HEK293 (cell line): ENCODE measurements around the gene LGALS7.

Source experiments
- BCL11A ChIP-seq: fragments of 450-650 bp; formaldehyde crosslinking; IDR thresholded peaks from 2 replicates; pipeline ENCODE4 v1.5.1; 2016; ENCODE audit warnings: low read depth, missing biosample characterization, missing genetic modification characterization
- EGR2 ChIP-seq: fragments of 450-650 bp; formaldehyde crosslinking; IDR thresholded peaks from 2 replicates; pipeline ENCODE4 v1.5.1; 2016; ENCODE audit warnings: low read depth, missing biosample characterization, missing genetic modification characterization
- MEIS1 ChIP-seq: sonication (generic); formaldehyde crosslinking; IDR thresholded peaks from 2 replicates; pipeline ENCODE4 v1.8.1; 2022; ENCODE audit warnings: missing genetic modification reagents, mild to moderate bottlenecking, borderline replicate concordance
- MZF1 ChIP-seq: fragments of 450-650 bp; formaldehyde crosslinking; IDR thresholded peaks from 2 replicates; pipeline ENCODE4 v1.5.1; 2017; ENCODE audit warnings: missing biosample characterization, missing genetic modification characterization, borderline replicate concordance
- OVOL3 ChIP-seq: fragments of 450-650 bp; formaldehyde crosslinking; IDR thresholded peaks from 2 replicates; pipeline ENCODE4 v1.5.1; 2016; ENCODE audit warnings: missing biosample characterization, missing genetic modification characterization
- PBX3 ChIP-seq: sonication (generic); formaldehyde crosslinking; IDR thresholded peaks from 2 replicates; pipeline ENCODE4 v1.8.1; 2022; ENCODE audit warnings: mild to moderate bottlenecking, moderate library complexity, missing genetic modification reagents
- PRDM4 ChIP-seq: fragments of 450-650 bp; formaldehyde crosslinking; IDR thresholded peaks from 2 replicates; pipeline ENCODE4 v1.5.1; 2017; ENCODE audit warnings: missing biosample characterization, missing genetic modification characterization
- REPIN1 ChIP-seq: fragments of 450-650 bp; formaldehyde crosslinking; IDR thresholded peaks from 2 replicates; pipeline ENCODE4 v1.5.1; 2017; ENCODE audit warnings: missing biosample characterization, missing genetic modification characterization, low read depth
- SCRT1 ChIP-seq: fragments of 450-650 bp; formaldehyde crosslinking; IDR thresholded peaks from 2 replicates; pipeline ENCODE4 v1.5.1; 2016; ENCODE audit warnings: missing biosample characterization, missing genetic modification characterization, borderline replicate concordance
- SETDB1 ChIP-seq: IDR thresholded peaks from one replicate; pipeline ENCODE4 v1.6.1; 2017; ENCODE audit warnings: mild to moderate bottlenecking, low read length, moderate library complexity, mixed read lengths; ENCODE audit not compliant: insufficient read length
- SP2 ChIP-seq: fragments of 450-650 bp; formaldehyde crosslinking; IDR thresholded peaks from 2 replicates; pipeline ENCODE4 v1.5.1; 2016; ENCODE audit warnings: missing biosample characterization, missing genetic modification characterization
- TCF7L2 ChIP-seq: IDR thresholded peaks from 2 replicates; pipeline ENCODE4 v1.6.1; 2011; ENCODE audit warnings: low read depth, mild to moderate bottlenecking, inconsistent platforms, low read length, moderate library complexity, borderline replicate concordance
- TRIM28 ChIP-seq: IDR thresholded peaks from 2 replicates; pipeline ENCODE4 v1.6.1; 2011; ENCODE audit warnings: low read length, control low read depth, borderline replicate concordance
- ZBTB11 ChIP-seq: fragments of 450-650 bp; formaldehyde crosslinking; conservative IDR thresholded peaks from 2 replicates; pipeline ENCODE4 v1.5.1; 2016; ENCODE audit warnings: low read depth, missing biosample characterization, missing genetic modification characterization
- ZBTB21 ChIP-seq: fragments of 450-650 bp; formaldehyde crosslinking; IDR thresholded peaks from 2 replicates; pipeline ENCODE4 v1.5.1; 2017; ENCODE audit warnings: missing biosample characterization, missing genetic modification characterization
- ZFP37 ChIP-seq: fragments of 450-650 bp; formaldehyde crosslinking; IDR thresholded peaks from 2 replicates; pipeline ENCODE4 v1.5.1; 2016; ENCODE audit warnings: missing biosample characterization, missing genetic modification characterization
- ZIC2 ChIP-seq: fragments of 450-650 bp; formaldehyde crosslinking; IDR thresholded peaks from 2 replicates; pipeline ENCODE4 v1.5.1; 2016; ENCODE audit warnings: missing biosample characterization, missing genetic modification characterization
- ZNF175 ChIP-seq: fragments of 450-650 bp; formaldehyde crosslinking; IDR thresholded peaks from 2 replicates; pipeline ENCODE4 v1.5.1; 2016; ENCODE audit warnings: missing biosample characterization, missing genetic modification characterization
- ZNF24 ChIP-seq: fragments of 450-650 bp; formaldehyde crosslinking; IDR thresholded peaks from 2 replicates; pipeline ENCODE4 v1.5.1; 2016; ENCODE audit warnings: missing biosample characterization, missing genetic modification characterization
- ZNF274 ChIP-seq, 2 experiments: fragments of 200-500 bp in 1 of 2; fragments of 450-650 bp in 1 of 2; sonication (Bioruptor generic) in 1 of 2; formaldehyde crosslinking in 1 of 2; IDR thresholded peaks; 2 replicates each; pipeline versions ENCODE4 v1.5.1 to v1.6.1; 2014 to 2016; ENCODE audit warnings: borderline replicate concordance in 1 of 2, inconsistent platforms in 1 of 2, low read length in 1 of 2, missing biosample characterization in 1 of 2, missing genetic modification characterization in 1 of 2
- ZNF324 ChIP-seq: fragments of 450-650 bp; formaldehyde crosslinking; IDR thresholded peaks from 2 replicates; pipeline ENCODE4 v1.5.1; 2016; ENCODE audit warnings: missing biosample characterization, missing genetic modification characterization
- ZNF341 ChIP-seq: fragments of 450-650 bp; formaldehyde crosslinking; IDR thresholded peaks from 2 replicates; pipeline ENCODE4; 2016; ENCODE audit warnings: low read depth, missing biosample characterization, missing genetic modification characterization
- ZNF354C ChIP-seq: fragments of 450-650 bp; formaldehyde crosslinking; IDR thresholded peaks from 2 replicates; pipeline ENCODE4 v1.5.1; 2016; ENCODE audit warnings: missing biosample characterization, missing genetic modification characterization, low read depth, borderline replicate concordance
- ZNF473 ChIP-seq: fragments of 450-650 bp; formaldehyde crosslinking; IDR thresholded peaks from 2 replicates; pipeline ENCODE4 v1.5.1; 2017; ENCODE audit warnings: missing biosample characterization, missing genetic modification characterization
- ZNF501 ChIP-seq: fragments of 450-650 bp; formaldehyde crosslinking; IDR thresholded peaks from 2 replicates; pipeline ENCODE4 v1.5.1; 2016; ENCODE audit warnings: missing biosample characterization, missing genetic modification characterization
- ZNF555 ChIP-seq: fragments of 450-650 bp; formaldehyde crosslinking; conservative IDR thresholded peaks from 2 replicates; pipeline ENCODE4 v1.5.1; 2017; ENCODE audit warnings: missing biosample characterization, mild to moderate bottlenecking, missing genetic modification characterization, inconsistent platforms
- ZNF560 ChIP-seq: fragments of 450-650 bp; formaldehyde crosslinking; IDR thresholded peaks from 2 replicates; pipeline ENCODE4 v1.5.1; 2017; ENCODE audit warnings: missing biosample characterization, missing genetic modification characterization, borderline replicate concordance
- ZNF596 ChIP-seq: fragments of 450-650 bp; IDR thresholded peaks from 2 replicates; pipeline ENCODE4 v1.5.0; 2018; ENCODE audit warnings: missing biosample characterization, mild to moderate bottlenecking, missing genetic modification characterization, moderate library complexity
- ZNF658 ChIP-seq: fragments of 450-650 bp; formaldehyde crosslinking; IDR thresholded peaks from 2 replicates; pipeline ENCODE4; 2016; ENCODE audit warnings: missing biosample characterization, missing genetic modification characterization
- ZNF660 ChIP-seq: fragments of 450-650 bp; IDR thresholded peaks from 2 replicates; pipeline ENCODE4 v1.5.1; 2018; ENCODE audit warnings: missing biosample characterization, mild to moderate bottlenecking, missing genetic modification characterization
- ZNF664 ChIP-seq: fragments of 450-650 bp; formaldehyde crosslinking; IDR thresholded peaks from 2 replicates; pipeline ENCODE4 v1.5.1; 2016; ENCODE audit warnings: missing biosample characterization, missing genetic modification characterization
- ZNF670 ChIP-seq: fragments of 450-650 bp; formaldehyde crosslinking; IDR thresholded peaks from 2 replicates; pipeline ENCODE4 v1.5.1; 2016; ENCODE audit warnings: missing biosample characterization, missing genetic modification characterization, low read depth
- ZNF777 ChIP-seq: fragments of 450-650 bp; formaldehyde crosslinking; IDR thresholded peaks from 2 replicates; pipeline ENCODE4 v1.5.1; 2017; ENCODE audit warnings: missing biosample characterization, missing genetic modification characterization, borderline replicate concordance
- ZNF792 ChIP-seq: fragments of 450-650 bp; formaldehyde crosslinking; IDR thresholded peaks from 2 replicates; pipeline ENCODE4 v1.5.1; 2016; ENCODE audit warnings: missing biosample characterization, missing genetic modification characterization

The LGALS7 gene

GRCh38 chr19:38766276-38767047 is 6.9 kb downstream of the LGALS7 start (continued):
- no peak for TF ChIP-seq PBX3 (CRISPR knock-in tag)
- TF ChIP-seq ZNF24 (tag by site-specific recombination) = 0 out of 2 replicates have a peak, but pooled peaks have one; percentile 57
- peak; percentile 36 for TF ChIP-seq ZNF341 (tag by site-specific recombination)
- no peak for TF ChIP-seq TRIM28
- TF ChIP-seq ZNF324 (tag by site-specific recombination) = no peak
- peak; percentile 94 for TF ChIP-seq ZNF664
- no peak for TF ChIP-seq ZNF274 (IDR thresholded peaks at IDR 0.05; ENCODE audit: low read length)
- TF ChIP-seq ZNF274 (tag by site-specific recombination; IDR thresholded peaks at IDR 0.05; ENCODE audit: borderline replicate concordance) = no peak
- TF ChIP-seq ZNF658 = no peak
- TF ChIP-seq ZNF555 (tag by site-specific recombination) = peak; percentile 99
- TF ChIP-seq SETDB1 = no peak
- TF ChIP-seq MZF1 = peak; percentile 64; the same call in 1 of the 2 replicates
- no peak; the same call in 1 of the 2 replicates for TF ChIP-seq REPIN1
- no peak for TF ChIP-seq EGR2 (tag by site-specific recombination)
- TF ChIP-seq OVOL3 (tag by site-specific recombination) = 0 out of 2 replicates have a peak, but pooled peaks have one; percentile 55
- peak; percentile 58; the same call in 1 of the 2 replicates for TF ChIP-seq SCRT1 (tag by site-specific recombination)
- TF ChIP-seq ZFP37 (tag by site-specific recombination) = peak; percentile 94
- TF ChIP-seq ZBTB21 = peak; percentile 82
- TF ChIP-seq ZNF777 (tag by site-specific recombination) = no peak
- no peak for TF ChIP-seq BCL11A (tag by site-specific recombination)
- TF ChIP-seq ZIC2 = no peak
- TF ChIP-seq ZNF792 (tag by site-specific recombination) = no peak
- peak; percentile 80; the same call in 1 of the 2 replicates for TF ChIP-seq ZNF501 (tag by site-specific recombination)
- TF ChIP-seq MEIS1 (CRISPR knock-in tag) = no peak
- TF ChIP-seq ZNF473 (tag by site-specific recombination) = no peak
- TF ChIP-seq ZNF175 = no peak
- TF ChIP-seq ZBTB11 (tag by site-specific recombination) = peak; percentile 90
- TF ChIP-seq ZNF560 (tag by site-specific recombination) = peak; percentile 97
- TF ChIP-seq ZNF660 (tag by site-specific recombination) = no peak
- no peak for TF ChIP-seq SP2
- TF ChIP-seq ZNF670 = no peak
- no peak for TF ChIP-seq TCF7L2
- TF ChIP-seq ZNF596 (tag by site-specific recombination) = no peak
- no peak; the same call in 1 of the 2 replicates for TF ChIP-seq PRDM4 (tag by site-specific recombination)
- TF ChIP-seq ZNF354C = 0 out of 2 replicates have a peak, but pooled peaks have one; percentile 86
